Sigmoid colon (tissue), 4 donors: Measurements from ENCODE around the gene XRCC5.

Experiments used
- CTCF ChIP-seq, 4 experiments: fragments of 450-650 bp in 3 of 4; fragments of 200-600 bp in 1 of 4; IDR thresholded peaks; one replicate each; pipeline ENCODE4 v1.5.1; 2016 to 2019; ENCODE audit warnings: antibody characterized with exemption in 4 of 4, mild to moderate bottlenecking in 3 of 4, moderate library complexity in 2 of 4
- POLR2AphosphoS5 ChIP-seq, 4 donors: sonication (generic); formaldehyde crosslinking; IDR thresholded peaks; one replicate each; pipeline ENCODE4 v1.6.1; 2017; ENCODE audit warnings: antibody characterized with exemption in 4 of 4

- TF ChIP-seq CTCF (IDR thresholded peaks at IDR 0.05) (no peak), POLR2AphosphoS5 (IDR thresholded peaks at IDR 0.05) (no peak)
Observed at GRCh38 chr2:216108310-216108966, 710 bp upstream of the XRCC5 start.
